GM20000 (cell line): ENCODE data around the gene LNX1.

Source experiments
- DNase-seq: peaks from one replicate; pipeline ENCODE4 v3.0.0; 2012; ENCODE audit warnings: low spot score
- CTCF ChIP-seq: IDR thresholded peaks from 2 replicates; pipeline ENCODE4 v1.5.1; 2012; ENCODE audit warnings: mild to moderate bottlenecking, control low read depth; ENCODE audit errors: extremely low read depth, missing control alignments

LNX1 gene

GRCh38 chr4:53559021-53559620 lies 32.2 kb downstream of the LNX1 start:
- TF ChIP-seq CTCF = no peak
- DNase-seq = no peak

DNA sequence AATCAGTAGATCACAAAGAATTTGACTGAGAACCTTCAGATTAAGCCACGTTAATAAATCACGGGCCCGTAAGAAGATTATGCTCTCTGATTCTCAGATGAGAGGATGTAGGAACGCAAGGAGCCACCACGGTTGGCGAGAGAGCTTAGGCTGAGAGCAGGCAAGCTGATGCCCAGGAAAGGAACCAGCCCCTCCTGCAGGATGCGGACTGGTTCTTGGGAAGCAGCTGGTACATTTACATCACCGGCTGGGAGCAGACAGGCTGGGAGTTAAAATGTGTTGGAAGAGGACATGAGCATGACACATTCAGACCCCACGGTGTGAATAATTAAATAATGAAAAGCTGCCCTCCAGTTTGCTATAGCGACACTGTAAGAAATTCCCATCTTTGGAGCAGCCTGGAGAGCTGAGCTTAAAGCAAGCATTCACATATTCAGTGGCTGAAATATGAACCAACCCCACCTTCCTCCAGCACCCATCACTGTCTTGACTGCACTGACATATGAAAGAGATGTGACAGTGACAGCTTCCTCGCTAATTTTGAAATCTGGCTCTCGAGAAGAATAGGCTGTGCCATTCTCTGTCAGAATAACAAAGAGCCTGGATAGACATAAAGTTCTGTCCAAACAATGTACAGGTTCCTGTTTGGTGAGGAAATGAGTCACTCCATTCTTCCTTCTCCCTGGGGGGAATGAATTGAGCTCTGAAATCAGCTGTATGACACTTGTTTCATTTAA lies 33.1 kb downstream of the LNX1 start:
- TF ChIP-seq CTCF = no peak
- DNase-seq = no peak

DNA sequence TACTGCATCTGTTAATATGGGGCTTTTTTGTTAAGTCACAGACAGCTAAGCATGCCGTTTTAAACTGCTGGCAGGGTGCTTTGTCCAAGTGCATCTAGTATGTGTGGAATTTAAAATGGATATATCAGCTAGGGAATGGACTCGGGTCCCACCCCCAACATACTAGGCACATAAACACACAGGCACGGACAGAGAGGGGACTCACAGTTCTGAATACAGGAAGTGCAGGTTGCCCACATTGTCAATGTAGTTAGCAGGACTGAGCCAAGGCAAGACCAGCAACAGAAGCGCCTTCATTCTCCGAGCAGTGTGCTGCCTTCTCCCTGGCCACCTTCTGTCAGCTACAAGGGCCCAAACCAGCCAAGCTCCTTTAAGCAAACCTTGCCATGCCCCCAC lies 33.6 kb downstream of the LNX1 start:
- DNase-seq = no peak
- no peak for TF ChIP-seq CTCF

- no peak for DNase-seq
- TF ChIP-seq CTCF = no peak
These were observed 34.6 kb downstream of the LNX1 start for GRCh38 chr4:53556651-53557050.

- TF ChIP-seq CTCF = no peak
- DNase-seq = no peak
These were observed 37.6 kb downstream of the LNX1 start for GRCh38 chr4:53553486-53554210.

DNA sequence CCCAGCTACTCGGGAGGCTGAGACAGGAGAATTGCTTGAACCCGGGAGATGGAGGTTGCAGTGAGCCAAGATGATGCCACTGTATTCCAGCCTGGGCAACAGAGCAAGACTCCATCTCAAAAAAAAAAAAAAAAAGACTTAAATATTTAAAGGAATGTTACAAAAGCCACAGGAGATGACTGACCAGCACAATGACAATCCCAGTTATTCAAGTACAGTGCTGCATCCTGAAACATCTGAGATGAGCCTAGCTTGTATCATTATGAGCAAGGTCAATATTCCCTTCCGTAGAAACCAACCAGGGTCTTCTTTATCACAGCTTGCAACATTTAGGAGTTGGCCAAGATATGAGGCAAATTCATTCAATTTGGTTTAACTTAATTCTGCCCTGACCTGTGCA lies 38.6 kb downstream of the LNX1 start:
- no peak for DNase-seq
- no peak for TF ChIP-seq CTCF

DNA sequence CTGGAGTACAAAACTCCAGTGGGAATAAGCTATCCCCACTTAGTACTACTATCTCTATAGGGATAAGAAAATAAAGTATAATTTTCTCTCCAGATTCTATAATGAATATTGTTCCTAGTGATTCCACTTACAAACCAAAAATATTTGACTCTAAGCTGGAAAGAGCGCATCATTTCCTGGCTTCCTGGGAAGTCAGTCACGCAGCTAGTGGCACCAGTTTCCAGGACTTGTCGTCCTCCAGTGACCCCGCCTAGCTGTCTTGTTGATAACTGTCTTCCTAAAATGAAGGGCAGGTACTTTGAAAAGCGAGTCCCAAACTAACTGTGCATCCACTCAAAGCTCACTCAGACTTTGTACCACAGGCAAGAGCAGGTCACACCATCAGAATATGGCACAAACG lies 39.3 kb downstream of the LNX1 start:
- no peak for TF ChIP-seq CTCF

More for the DNA sequence above, 39.3 kb downstream of the LNX1 start:
- no peak for DNase-seq
